Upper lobe of left lung (tissue), 6 donors: ENCODE measurements around the gene ESRRG. TPM values are rescaled to one million over a fixed set of nuclear protein-coding genes. Genes with fewer than 3 reads are reported as not detected.

Source experiments
- ATAC-seq, 2 donors: fragments of 200-7000 bp; cut with Tn5 transposase; one replicate each; pipeline ENCODE4 v1.9.1; 2022; ENCODE audit warnings: mild to moderate bottlenecking in 2 of 2, moderate library complexity in 2 of 2; ENCODE audit not compliant: low FRiP score in 2 of 2
- DNase-seq, 2 donors: peaks; one replicate each; pipeline ENCODE4 v3.0.0-alpha.2; 2019 to 2020
- H3K27ac ChIP-seq, 4 donors: fragments of 200-600 bp; sonication (generic); one replicate each; pipeline ENCODE4 v1.5.1; 2016 to 2019
- H3K27me3 ChIP-seq, 4 donors: fragments of 200-600 bp; sonication (generic); one replicate each; pipeline ENCODE4 v1.5.1; 2017 to 2019
- H3K36me3 ChIP-seq, 4 donors: fragments of 200-600 bp; sonication (generic); one replicate each; pipeline ENCODE4 v1.5.1; 2016 to 2019
- H3K4me1 ChIP-seq, 4 donors: fragments of 200-600 bp; sonication (generic); one replicate each; pipeline ENCODE4 v1.5.1; 2018 to 2019
- H3K4me3 ChIP-seq, 4 donors: fragments of 200-600 bp; sonication (generic); one replicate each; pipeline ENCODE4 v1.5.1; 2017 to 2019; ENCODE audit warnings: mild to moderate bottlenecking in 2 of 4, moderate library complexity in 1 of 4
- H3K9me3 ChIP-seq, 4 donors: fragments of 200-600 bp; sonication (generic); one replicate each; pipeline ENCODE4 v1.5.1; 2018 to 2019
- CTCF ChIP-seq, 6 experiments: fragments of 450-650 bp in 4 of 6; fragments of 200-600 bp in 2 of 6; sonication (generic) in 2 of 6; IDR thresholded peaks; one replicate each; pipeline ENCODE4 v1.5.1; 2016 to 2019; ENCODE audit warnings: antibody characterized with exemption in 6 of 6
- EP300 ChIP-seq, 4 donors: sonication (generic); formaldehyde crosslinking; IDR thresholded peaks; one replicate each; pipeline ENCODE4 v1.5.1; 2017; ENCODE audit warnings: antibody characterized with exemption in 4 of 4, control low read depth in 2 of 4
- POLR2A ChIP-seq, 4 donors: fragments of 450-650 bp; IDR thresholded peaks; one replicate each; pipeline ENCODE4 v1.5.1; 2016 to 2017; ENCODE audit warnings: antibody characterized with exemption in 4 of 4, mild to moderate bottlenecking in 2 of 4
- POLR2AphosphoS5 ChIP-seq, 2 donors: sonication (generic); formaldehyde crosslinking; IDR thresholded peaks; one replicate each; pipeline ENCODE4 v1.5.1; 2017; ENCODE audit warnings: antibody characterized with exemption in 2 of 2
- WGBS, 2 donors: methylation state at CpG; one replicate each; pipeline ENCODE4 v1.1.5; 2017 to 2018; 5-methylcytosine and 5-hydroxymethylcytosine counted together
- total RNA-seq, 6 donors: library from RNA; depleted of rRNA in 4 of 6; stranded (reverse); fragments of >200 nt in 4 of 6; gene quantifications; one replicate each; pipeline versions ENCODE4 v1.1.0 to v1.2.1, GENCODE V29; 2016 to 2021
- donor health status: DM: no; HTN: no; CAD: no; lungs with moderate emphysema.
- donor health status: DM: no; HTN: yes; CAD: no; lungs with severe emphysema.

The ESRRG gene
- total RNA-seq, 6 donors from 2014 or later = 0.23 to 3.2 (median 0.95) TPM

GRCh38 chr1:216758161-216758560, 34.9 kb upstream of the ESRRG start:
- H3K27ac ChIP-seq = no peak overlapping the region
- DNase-seq = no peak

DNA sequence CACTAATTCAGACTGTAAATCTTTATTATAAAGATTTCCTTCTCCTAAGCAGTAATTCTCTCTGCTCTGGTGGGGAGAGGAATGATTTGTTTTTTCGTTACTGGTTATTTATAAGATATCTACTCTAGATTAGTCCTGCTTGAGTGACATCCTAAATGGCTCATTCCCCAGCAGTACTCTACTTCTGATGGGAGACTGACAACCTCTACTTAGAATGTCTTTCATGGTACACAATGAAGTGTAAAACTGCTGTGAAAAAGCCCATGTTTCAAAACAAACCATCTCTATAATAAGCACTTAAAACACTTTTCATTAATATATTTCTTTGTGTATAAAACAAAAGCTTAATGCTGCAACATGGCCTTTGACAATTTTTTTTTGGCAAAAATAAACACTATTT, 33.9 kb upstream of the ESRRG start:
- Histone ChIP-seq H3K27ac (no peak overlapping the region), H3K4me3 (no peak overlapping the region), H3K9me3 (no peaks in the 10 kb centered on the region), H3K4me1 (no peaks in the 10 kb centered on the region), H3K36me3 (no peaks in the 10 kb centered on the region), H3K27me3 (no peaks in the 10 kb centered on the region)
- ATAC-seq = no peak
- 69 to 85% methylated on average over 1 of the region's 1 CpG for WGBS, 2 donors
- DNase-seq = no peak
- TF ChIP-seq EP300 (IDR thresholded peaks at IDR 0.05) (no peak), POLR2AphosphoS5 (IDR thresholded peaks at IDR 0.05) (no peak), POLR2A (IDR thresholded peaks at IDR 0.05) (no peak), CTCF (IDR thresholded peaks at IDR 0.05) (no peak)

More at GRCh38 chr1:216758161-216758560, 34.9 kb upstream of the ESRRG start:
- no peaks in the 10 kb centered on the region for H3K4me1 ChIP-seq
- ATAC-seq = no peak
- no peaks in the 10 kb centered on the region for H3K36me3 ChIP-seq
- TF ChIP-seq CTCF (IDR thresholded peaks at IDR 0.05) = no peak
- no peak for TF ChIP-seq POLR2A (IDR thresholded peaks at IDR 0.05)
- TF ChIP-seq POLR2AphosphoS5 (IDR thresholded peaks at IDR 0.05) = no peak
- TF ChIP-seq EP300 (IDR thresholded peaks at IDR 0.05) = no peak
- H3K27me3 ChIP-seq = no peaks in the 10 kb centered on the region
- no peaks in the 10 kb centered on the region for H3K9me3 ChIP-seq
- 75 to 77% methylated on average over 8 of the region's 8 CpGs for WGBS, 2 donors
- H3K4me3 ChIP-seq = no peak overlapping the region

GRCh38 chr1:216750961-216751360, 27.7 kb upstream of the ESRRG start:
- Histone ChIP-seq H3K4me1 (no peaks in the 10 kb centered on the region), H3K27me3 (no peaks in the 10 kb centered on the region), H3K36me3 (no peaks in the 10 kb centered on the region), H3K4me3 (no peak overlapping the region), H3K27ac (no peak overlapping the region), H3K9me3 (no peaks in the 10 kb centered on the region)
- no peak for DNase-seq
- WGBS, 2 donors = 91 to 94% methylated on average over 2 of the region's 2 CpGs
- ATAC-seq = no peak
- no peak for TF ChIP-seq EP300 (IDR thresholded peaks at IDR 0.05)
- TF ChIP-seq CTCF (IDR thresholded peaks at IDR 0.05) = no peak
- no peak for TF ChIP-seq POLR2A (IDR thresholded peaks at IDR 0.05)
- no peak for TF ChIP-seq POLR2AphosphoS5 (IDR thresholded peaks at IDR 0.05)

- DNase-seq (no peak), ATAC-seq (peak; percentile 49 to 59)
- TF ChIP-seq EP300 (IDR thresholded peaks at IDR 0.05) = no peak
- peak in 4 of 6 experiments; percentile 20 to 66 (median 60) for TF ChIP-seq CTCF (IDR thresholded peaks at IDR 0.05)
- H3K27me3 ChIP-seq = no peaks in the 10 kb centered on the region
- H3K4me3 ChIP-seq = no peak overlapping the region
- no peak overlapping the region for H3K27ac ChIP-seq
- no peaks in the 10 kb centered on the region for H3K4me1 ChIP-seq
- WGBS, 2 donors = 3 to 6% methylated on average over 3 of the region's 3 CpGs
- no peaks in the 10 kb centered on the region for H3K9me3 ChIP-seq
- no peaks in the 10 kb centered on the region for H3K36me3 ChIP-seq
Measured at GRCh38 chr1:216750031-216750627, 26.9 kb upstream of the ESRRG start.

- Histone ChIP-seq H3K36me3 (no peaks in the 10 kb centered on the region), H3K9me3 (no peaks in the 10 kb centered on the region), H3K27ac (no peak overlapping the region), H3K27me3 (no peaks in the 10 kb centered on the region), H3K4me1 (no peaks in the 10 kb centered on the region), H3K4me3 (no peak overlapping the region)
- 85 to 88% methylated on average over 9 of the region's 9 CpGs for WGBS, 2 donors
- no peak for DNase-seq
- ATAC-seq = no peak
- TF ChIP-seq CTCF (IDR thresholded peaks at IDR 0.05) = no peak
- no peak for TF ChIP-seq POLR2A (IDR thresholded peaks at IDR 0.05)
- TF ChIP-seq POLR2AphosphoS5 (IDR thresholded peaks at IDR 0.05) = no peak
- TF ChIP-seq EP300 (IDR thresholded peaks at IDR 0.05) = no peak
Measured at GRCh38 chr1:216749232-216749631, 26.0 kb upstream of the ESRRG start.
